Measurements from ENCODE around the gene MRRF.

DNA sequence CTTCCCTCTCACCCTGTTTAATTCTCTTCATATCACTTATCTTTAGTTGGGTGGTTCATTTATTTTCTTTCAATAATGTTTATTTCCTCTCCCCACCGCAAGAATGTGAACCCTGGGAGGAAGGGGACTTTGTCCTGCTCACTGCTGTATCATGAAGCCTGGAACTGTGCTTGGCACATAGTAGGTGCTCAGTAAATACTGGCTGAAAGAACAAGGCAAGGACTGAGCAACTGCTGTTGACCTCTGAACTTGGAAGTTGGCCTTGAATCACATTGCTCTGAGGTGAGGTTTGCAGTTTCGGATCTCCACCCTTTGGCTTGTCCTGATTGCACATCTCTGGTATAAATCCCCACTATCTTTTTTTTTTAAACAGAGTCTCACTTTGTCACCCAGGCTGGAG lies 84.1 kb downstream of the MRRF start:
- TF ChIP-seq, protein P1, sequence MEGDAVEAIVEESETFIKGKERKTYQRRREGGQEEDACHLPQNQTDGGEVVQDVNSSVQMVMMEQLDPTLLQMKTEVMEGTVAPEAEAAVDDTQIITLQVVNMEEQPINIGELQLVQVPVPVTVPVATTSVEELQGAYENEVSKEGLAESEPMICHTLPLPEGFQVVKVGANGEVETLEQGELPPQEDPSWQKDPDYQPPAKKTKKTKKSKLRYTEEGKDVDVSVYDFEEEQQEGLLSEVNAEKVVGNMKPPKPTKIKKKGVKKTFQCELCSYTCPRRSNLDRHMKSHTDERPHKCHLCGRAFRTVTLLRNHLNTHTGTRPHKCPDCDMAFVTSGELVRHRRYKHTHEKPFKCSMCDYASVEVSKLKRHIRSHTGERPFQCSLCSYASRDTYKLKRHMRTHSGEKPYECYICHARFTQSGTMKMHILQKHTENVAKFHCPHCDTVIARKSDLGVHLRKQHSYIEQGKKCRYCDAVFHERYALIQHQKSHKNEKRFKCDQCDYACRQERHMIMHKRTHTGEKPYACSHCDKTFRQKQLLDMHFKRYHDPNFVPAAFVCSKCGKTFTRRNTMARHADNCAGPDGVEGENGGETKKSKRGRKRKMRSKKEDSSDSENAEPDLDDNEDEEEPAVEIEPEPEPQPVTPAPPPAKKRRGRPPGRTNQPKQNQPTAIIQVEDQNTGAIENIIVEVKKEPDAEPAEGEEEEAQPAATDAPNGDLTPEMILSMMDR (IDR thresholded peaks at IDR 0.05): no peak
- no peak for TF ChIP-seq POLR2A (IDR thresholded peaks at IDR 0.05)
